BLaER1 (cell line): ENCODE measurements around the gene SKI.

Experiments
- H3K27ac ChIP-seq: shearing (Covaris generic); formaldehyde crosslinking; 2 replicates; pipeline ENCODE4 v1.8.1; 2022
- H3K27me3 ChIP-seq: shearing (Covaris generic); formaldehyde crosslinking; 2 replicates; pipeline ENCODE4 v1.8.1; 2022
- H3K36me3 ChIP-seq: shearing (Covaris generic); formaldehyde crosslinking; 2 replicates; pipeline ENCODE4 v1.8.1; 2022
- H3K4me1 ChIP-seq: shearing (Covaris generic); formaldehyde crosslinking; 2 replicates; pipeline ENCODE4 v1.8.1; 2022
- H3K4me2 ChIP-seq: shearing (Covaris generic); formaldehyde crosslinking; 2 replicates; pipeline ENCODE4 v1.8.1; 2022
- H3K4me3 ChIP-seq: shearing (Covaris generic); formaldehyde crosslinking; 2 replicates; pipeline ENCODE4 v1.8.1; 2022
- H3K9ac ChIP-seq: shearing (Covaris generic); formaldehyde crosslinking; 2 replicates; pipeline ENCODE4 v1.8.1; 2022
- H3K9me3 ChIP-seq: shearing (Covaris generic); formaldehyde crosslinking; 2 replicates; pipeline ENCODE4 v1.8.1; 2022
- H4K20me1 ChIP-seq: shearing (Covaris generic); formaldehyde crosslinking; 2 replicates; pipeline ENCODE4 v1.8.1; 2022
- Cebpa-rat ChIP-seq: shearing (Covaris generic); IDR thresholded peaks from 2 replicates; pipeline ENCODE4 v1.8.1; 2022

SKI gene

GRCh38 chr1:2278591-2279209 lies 50.6 kb downstream of the SKI start:
- Histone ChIP-seq H3K9ac (0 out of 2 replicates have a peak overlapping the region, but pooled peaks have one; percentile 24), H3K4me2 (peak overlapping the region; percentile 84), H3K27me3 (no peaks in the 10 kb centered on the region), H3K9me3 (peaks cover 4% of the 10 kb centered on the region; the same call in 1 of the 2 replicates), H4K20me1 (peaks cover 76% of the 10 kb centered on the region), H3K4me1 (peaks cover 66% of the 10 kb centered on the region), H3K27ac (peak overlapping the region; percentile 55; the same call in 1 of the 2 replicates), H3K36me3 (peaks cover 8% of the 10 kb centered on the region), H3K4me3 (no peak overlapping the region)
- TF ChIP-seq Cebpa-rat: no peak

- Histone ChIP-seq H3K4me3 (no peak overlapping the region; the same call in 1 of the 2 replicates), H3K4me2 (peak overlapping the region; percentile 84), H3K4me1 (peaks cover 61% of the 10 kb centered on the region)
These were observed 51.1 kb downstream of the SKI start for GRCh38 chr1:2279210-2279639.

DNA sequence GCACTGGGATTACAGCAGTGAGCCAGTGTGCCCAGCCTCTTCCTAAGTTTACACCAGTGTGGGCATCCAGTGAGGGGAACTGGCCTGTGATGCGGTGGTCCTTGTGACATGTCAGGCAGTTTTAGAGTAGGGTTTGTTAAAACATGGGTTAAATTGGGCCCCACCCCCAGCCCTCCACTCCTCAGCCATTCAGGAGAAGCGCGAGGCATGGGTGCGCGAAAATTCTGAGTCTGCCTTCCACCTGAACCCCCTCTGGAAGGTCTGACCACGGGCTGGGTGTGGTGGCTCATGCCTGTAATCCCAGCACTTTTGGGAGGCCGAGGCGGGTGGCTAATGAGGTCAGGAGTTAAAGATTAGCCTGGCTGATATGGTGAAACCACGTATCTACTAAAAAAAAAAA lies 51.7 kb downstream of the SKI start:
- Histone ChIP-seq H3K4me3 (no peak overlapping the region; the same call in 1 of the 2 replicates), H3K9me3 (peaks cover 4% of the 10 kb centered on the region; the same call in 1 of the 2 replicates), H3K4me1 (peaks cover 55% of the 10 kb centered on the region), H3K36me3 (peaks cover 8% of the 10 kb centered on the region), H3K27ac (peak overlapping the region; percentile 55; the same call in 1 of the 2 replicates), H3K4me2 (peak overlapping the region; percentile 84), H3K27me3 (no peaks in the 10 kb centered on the region), H3K9ac (no peak overlapping the region; the same call in 1 of the 2 replicates), H4K20me1 (peaks cover 76% of the 10 kb centered on the region)
- no peak for TF ChIP-seq Cebpa-rat

More at GRCh38 chr1:2279210-2279639, 51.1 kb downstream of the SKI start:
- H3K36me3 ChIP-seq: peaks cover 8% of the 10 kb centered on the region
- H4K20me1 ChIP-seq: peaks cover 76% of the 10 kb centered on the region
- H3K9ac ChIP-seq: peak overlapping the region; percentile 24; the same call in 1 of the 2 replicates
- peak overlapping the region; percentile 55; the same call in 1 of the 2 replicates for H3K27ac ChIP-seq
- no peaks in the 10 kb centered on the region for H3K27me3 ChIP-seq
- TF ChIP-seq Cebpa-rat: no peak
- H3K9me3 ChIP-seq: peaks cover 4% of the 10 kb centered on the region; the same call in 1 of the 2 replicates

DNA sequence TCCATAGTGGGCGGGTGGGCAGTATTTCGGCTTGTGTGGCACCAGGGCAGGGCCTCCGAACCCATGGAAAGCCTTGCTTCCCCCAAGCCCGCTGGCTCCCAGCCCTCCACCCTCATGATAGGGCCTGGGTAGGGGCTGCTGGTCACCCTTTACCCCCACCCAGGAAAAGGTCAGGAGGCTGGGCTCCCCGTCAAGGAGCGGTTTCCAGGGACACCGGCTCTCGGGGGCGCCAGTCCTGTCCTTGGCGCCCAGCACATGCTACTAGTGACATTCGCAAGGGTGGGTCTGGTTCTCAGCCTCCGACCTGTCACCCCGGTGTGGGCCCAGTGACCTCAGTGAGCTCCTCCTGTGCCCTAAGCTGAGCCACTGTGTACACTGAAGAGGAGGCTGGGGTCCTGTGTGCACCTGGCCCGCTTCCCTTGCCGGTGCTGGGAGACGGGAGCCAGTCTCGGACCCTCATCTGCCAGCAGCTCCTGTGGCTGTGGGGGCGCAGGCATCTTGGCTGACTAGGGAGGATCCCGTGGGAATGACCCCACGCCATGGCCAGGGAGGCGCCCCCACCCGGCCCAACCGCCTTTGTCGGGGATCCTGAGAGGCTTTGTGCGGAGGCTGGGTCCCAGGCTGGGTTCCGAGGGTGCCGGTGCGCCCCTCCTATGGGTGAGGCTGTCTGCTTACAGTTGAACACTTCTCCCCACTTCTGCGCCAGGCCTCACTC lies 54.6 kb downstream of the SKI start:
- no peak overlapping the region for H3K9ac ChIP-seq

DNA sequence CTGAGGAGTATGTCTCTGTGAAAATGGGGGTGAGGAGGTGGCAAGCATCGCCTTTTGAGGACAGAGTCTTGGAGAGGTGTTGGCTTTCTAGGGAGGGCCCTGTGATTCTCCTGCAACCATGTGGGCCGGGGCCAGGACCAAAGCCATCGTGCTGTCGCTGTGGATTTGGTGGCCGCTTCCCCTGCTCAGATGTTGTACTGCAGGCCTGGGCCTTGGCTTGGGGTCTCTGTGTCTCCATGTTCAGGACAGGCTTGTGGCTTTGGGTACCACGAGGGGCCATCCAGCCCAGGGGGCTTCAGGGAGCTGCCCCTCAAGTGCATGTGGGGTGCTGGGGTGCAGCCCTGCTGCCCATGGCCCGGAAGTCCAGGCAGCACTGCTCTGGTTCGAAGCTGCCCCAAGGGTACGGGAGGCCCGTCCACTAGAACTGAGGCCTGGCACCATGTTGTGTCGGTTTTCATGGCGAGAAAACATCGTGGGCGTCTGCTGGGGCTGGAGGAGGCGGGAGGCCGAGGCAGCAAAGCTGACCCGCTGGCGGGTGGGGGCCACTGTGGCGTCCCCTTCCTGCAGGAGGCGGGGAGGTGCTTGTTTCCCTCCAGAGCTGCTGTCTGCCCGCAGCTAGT lies 55.4 kb downstream of the SKI start:
- Histone ChIP-seq H3K27ac (no peak overlapping the region), H3K4me2 (no peak overlapping the region), H3K4me3 (no peak overlapping the region), H3K27me3 (0 out of 2 replicates have a peak, but pooled peaks cover under 1% of the 10 kb centered on the region), H3K9ac (no peak overlapping the region), H3K36me3 (no peaks in the 10 kb centered on the region), H3K9me3 (no peaks in the 10 kb centered on the region), H4K20me1 (peaks cover 78% of the 10 kb centered on the region), H3K4me1 (peaks cover 27% of the 10 kb centered on the region)
- TF ChIP-seq Cebpa-rat: no peak

More for the DNA sequence above, 54.6 kb downstream of the SKI start:
- H3K27me3 ChIP-seq: no peaks in the 10 kb centered on the region
- H3K4me1 ChIP-seq: peaks cover 29% of the 10 kb centered on the region
- no peak overlapping the region for H3K4me3 ChIP-seq
- TF ChIP-seq Cebpa-rat: no peak
- peaks cover 78% of the 10 kb centered on the region for H4K20me1 ChIP-seq
- H3K27ac ChIP-seq: no peak overlapping the region
- no peak overlapping the region for H3K4me2 ChIP-seq
- peaks cover 4% of the 10 kb centered on the region for H3K36me3 ChIP-seq
- H3K9me3 ChIP-seq: peaks cover 1% of the 10 kb centered on the region; the same call in 1 of the 2 replicates

- no peak for TF ChIP-seq Cebpa-rat
- H3K27me3 ChIP-seq: 0 out of 2 replicates have a peak, but pooled peaks cover 7% of the 10 kb centered on the region
- no peak overlapping the region for H3K27ac ChIP-seq
- H3K9me3 ChIP-seq: no peaks in the 10 kb centered on the region
- H3K9ac ChIP-seq: no peak overlapping the region
- no peaks in the 10 kb centered on the region for H3K36me3 ChIP-seq
- H3K4me1 ChIP-seq: peaks cover 27% of the 10 kb centered on the region
- H4K20me1 ChIP-seq: peaks cover 78% of the 10 kb centered on the region
- no peak overlapping the region for H3K4me3 ChIP-seq
- H3K4me2 ChIP-seq: no peak overlapping the region
These were observed 56.1 kb downstream of the SKI start for GRCh38 chr1:2283991-2284895.

GRCh38 chr1:2284932-2285331 lies 56.8 kb downstream of the SKI start:
- H4K20me1 ChIP-seq: peaks cover 78% of the 10 kb centered on the region
- no peak overlapping the region for H3K27ac ChIP-seq
- peaks cover 25% of the 10 kb centered on the region for H3K4me1 ChIP-seq
- no peaks in the 10 kb centered on the region for H3K9me3 ChIP-seq
- no peak overlapping the region for H3K4me2 ChIP-seq
- peaks cover 12% of the 10 kb centered on the region for H3K27me3 ChIP-seq
- no peak overlapping the region for H3K9ac ChIP-seq
- TF ChIP-seq Cebpa-rat: no peak
- H3K36me3 ChIP-seq: no peaks in the 10 kb centered on the region
- no peak overlapping the region for H3K4me3 ChIP-seq

DNA sequence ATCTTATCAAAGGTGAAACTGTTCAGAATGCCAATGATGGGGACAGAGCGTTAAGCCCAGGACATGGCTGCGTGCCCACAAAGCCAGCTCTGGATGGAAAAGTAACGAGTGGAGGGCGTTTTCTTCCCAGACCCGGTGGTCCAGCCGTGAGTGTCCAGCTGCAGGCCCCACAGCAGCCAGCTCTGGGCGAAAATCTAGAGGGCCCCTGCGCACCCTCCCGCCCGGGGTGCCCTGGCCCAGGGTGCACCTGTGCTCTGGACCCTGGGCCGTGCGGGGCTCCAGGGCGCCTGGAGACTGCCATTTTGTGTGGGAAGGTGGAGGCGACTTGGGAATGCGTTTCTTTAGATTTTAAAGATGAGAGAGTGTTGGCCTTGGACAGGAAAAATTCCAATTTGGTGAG lies 58.8 kb downstream of the SKI start:
- TF ChIP-seq Cebpa-rat: no peak
- Histone ChIP-seq H3K4me1 (peaks cover 41% of the 10 kb centered on the region), H3K4me2 (no peak overlapping the region), H3K27ac (no peak overlapping the region), H4K20me1 (peaks cover 94% of the 10 kb centered on the region), H3K36me3 (no peaks in the 10 kb centered on the region), H3K4me3 (no peak overlapping the region), H3K27me3 (peaks cover 18% of the 10 kb centered on the region), H3K9ac (no peak overlapping the region), H3K9me3 (no peaks in the 10 kb centered on the region)

- TF ChIP-seq Cebpa-rat: no peak
- H3K4me1 ChIP-seq: peaks cover 49% of the 10 kb centered on the region
- peaks cover 26% of the 10 kb centered on the region for H3K27me3 ChIP-seq
- no peaks in the 10 kb centered on the region for H3K9me3 ChIP-seq
- H3K36me3 ChIP-seq: no peaks in the 10 kb centered on the region
- H3K4me3 ChIP-seq: no peak overlapping the region
- H3K9ac ChIP-seq: no peak overlapping the region
- H3K27ac ChIP-seq: no peak overlapping the region
- peaks cover 100% of the 10 kb centered on the region for H4K20me1 ChIP-seq
- no peak overlapping the region for H3K4me2 ChIP-seq
These were observed 59.5 kb downstream of the SKI start for GRCh38 chr1:2287649-2288048.
